ENCODE measurements around the gene GORASP1. TPM values are rescaled to one million over a fixed set of nuclear protein-coding genes. Genes with fewer than 3 reads are reported as not detected.

The GORASP1 gene
- polyA plus RNA-seq, 3 donors = 23.2 to 105 (median 31.2) TPM

DNA sequence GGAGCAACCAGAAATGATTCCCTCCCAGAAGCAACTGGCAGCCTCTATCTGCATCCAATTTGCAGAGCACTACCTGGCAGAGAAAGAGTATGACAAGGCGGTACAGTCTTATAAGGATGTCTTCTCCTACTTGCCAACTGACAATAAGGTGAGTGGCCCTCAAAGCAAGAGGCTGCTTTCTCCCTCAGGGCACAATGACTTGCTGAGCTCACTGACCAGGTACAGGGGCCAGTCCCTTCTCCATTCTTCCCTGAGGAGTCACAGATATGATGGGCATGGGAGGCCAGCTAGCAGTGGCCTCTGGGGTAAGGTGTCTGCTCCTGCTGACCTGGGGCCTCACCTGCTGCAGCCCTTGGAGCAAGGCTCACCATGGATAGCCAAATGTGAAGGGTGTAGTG is 25.7 kb upstream of the GORASP1 start:
- Mint-ChIP-seq H3K4me3 (no peak overlapping the region), H3K27ac (peak overlapping the region in 1 of 7 donors; percentile 62), H3K36me3 (peaks cover 7 to 13% of the 10 kb centered on the region in 2 donors), H3K4me1 (peaks cover 6% of the 10 kb centered on the region), H3K27me3 (ENCODE audit: low read depth in 3 of 3) (peaks cover 0 to 2% (median 1%) of the 10 kb centered on the region in 3 donors), H3K9me3 (peaks cover 0 to 2% (median 0%) of the 10 kb centered on the region in 7 donors)
- H3K4me3 ChIP-seq (replicated peaks in 1 of 3; ENCODE audit: low read depth in 2 of 3, low read length in 3 of 3) = no peak overlapping the region
- H3K36me3 ChIP-seq (replicated peaks in 1 of 2; ENCODE audit: control insufficient read depth in 1 of 2, insufficient read depth in 2 of 2, low read length in 2 of 2) = no peaks in the 10 kb centered on the region
- H3K27ac ChIP-seq (ENCODE audit: low read depth in 1 of 2, low read length in 2 of 2) = no peak overlapping the region
- TF ChIP-seq, protein P1, sequence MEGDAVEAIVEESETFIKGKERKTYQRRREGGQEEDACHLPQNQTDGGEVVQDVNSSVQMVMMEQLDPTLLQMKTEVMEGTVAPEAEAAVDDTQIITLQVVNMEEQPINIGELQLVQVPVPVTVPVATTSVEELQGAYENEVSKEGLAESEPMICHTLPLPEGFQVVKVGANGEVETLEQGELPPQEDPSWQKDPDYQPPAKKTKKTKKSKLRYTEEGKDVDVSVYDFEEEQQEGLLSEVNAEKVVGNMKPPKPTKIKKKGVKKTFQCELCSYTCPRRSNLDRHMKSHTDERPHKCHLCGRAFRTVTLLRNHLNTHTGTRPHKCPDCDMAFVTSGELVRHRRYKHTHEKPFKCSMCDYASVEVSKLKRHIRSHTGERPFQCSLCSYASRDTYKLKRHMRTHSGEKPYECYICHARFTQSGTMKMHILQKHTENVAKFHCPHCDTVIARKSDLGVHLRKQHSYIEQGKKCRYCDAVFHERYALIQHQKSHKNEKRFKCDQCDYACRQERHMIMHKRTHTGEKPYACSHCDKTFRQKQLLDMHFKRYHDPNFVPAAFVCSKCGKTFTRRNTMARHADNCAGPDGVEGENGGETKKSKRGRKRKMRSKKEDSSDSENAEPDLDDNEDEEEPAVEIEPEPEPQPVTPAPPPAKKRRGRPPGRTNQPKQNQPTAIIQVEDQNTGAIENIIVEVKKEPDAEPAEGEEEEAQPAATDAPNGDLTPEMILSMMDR (IDR thresholded peaks at IDR 0.05) = no peak
- H2AFZ ChIP-seq (ENCODE audit: insufficient read depth, low read depth, low read length, poor library complexity, severe bottlenecking) = no peak overlapping the region
- intact Hi-C loops (cut with micrococcal nuclease) = no loop called here
- H3K27me3 ChIP-seq (ENCODE audit: control insufficient read depth in 2 of 2, insufficient read depth in 2 of 2, low read length in 2 of 2) = no peaks in the 10 kb centered on the region
- H3K9ac ChIP-seq (ENCODE audit: insufficient read depth, low read length, poor library complexity, severe bottlenecking) = no peak overlapping the region
- no peaks in the 10 kb centered on the region for H3K9me3 ChIP-seq (replicated peaks in 1 of 2; ENCODE audit: control insufficient read depth in 1 of 2, insufficient read depth in 1 of 2, low read length in 2 of 2)
- H3K79me2 ChIP-seq (ENCODE audit: insufficient read depth, low read length) = no peaks in the 10 kb centered on the region
- no CpG with 5 or more reads among the region's 1 CpG for WGBS (ENCODE audit: insufficient coverage)
- H3K4me1 ChIP-seq (ENCODE audit: control insufficient read depth in 1 of 2, insufficient read depth in 2 of 2, low read length in 2 of 2) = no peaks in the 10 kb centered on the region
- H3K4me2 ChIP-seq (replicated peaks; ENCODE audit: extremely low read depth, low read length, poor library complexity, severe bottlenecking) = no peak overlapping the region
- H4K20me1 ChIP-seq (ENCODE audit: insufficient read depth, low read length) = peaks cover 6% of the 10 kb centered on the region
- no peak for DNase-seq

DNA sequence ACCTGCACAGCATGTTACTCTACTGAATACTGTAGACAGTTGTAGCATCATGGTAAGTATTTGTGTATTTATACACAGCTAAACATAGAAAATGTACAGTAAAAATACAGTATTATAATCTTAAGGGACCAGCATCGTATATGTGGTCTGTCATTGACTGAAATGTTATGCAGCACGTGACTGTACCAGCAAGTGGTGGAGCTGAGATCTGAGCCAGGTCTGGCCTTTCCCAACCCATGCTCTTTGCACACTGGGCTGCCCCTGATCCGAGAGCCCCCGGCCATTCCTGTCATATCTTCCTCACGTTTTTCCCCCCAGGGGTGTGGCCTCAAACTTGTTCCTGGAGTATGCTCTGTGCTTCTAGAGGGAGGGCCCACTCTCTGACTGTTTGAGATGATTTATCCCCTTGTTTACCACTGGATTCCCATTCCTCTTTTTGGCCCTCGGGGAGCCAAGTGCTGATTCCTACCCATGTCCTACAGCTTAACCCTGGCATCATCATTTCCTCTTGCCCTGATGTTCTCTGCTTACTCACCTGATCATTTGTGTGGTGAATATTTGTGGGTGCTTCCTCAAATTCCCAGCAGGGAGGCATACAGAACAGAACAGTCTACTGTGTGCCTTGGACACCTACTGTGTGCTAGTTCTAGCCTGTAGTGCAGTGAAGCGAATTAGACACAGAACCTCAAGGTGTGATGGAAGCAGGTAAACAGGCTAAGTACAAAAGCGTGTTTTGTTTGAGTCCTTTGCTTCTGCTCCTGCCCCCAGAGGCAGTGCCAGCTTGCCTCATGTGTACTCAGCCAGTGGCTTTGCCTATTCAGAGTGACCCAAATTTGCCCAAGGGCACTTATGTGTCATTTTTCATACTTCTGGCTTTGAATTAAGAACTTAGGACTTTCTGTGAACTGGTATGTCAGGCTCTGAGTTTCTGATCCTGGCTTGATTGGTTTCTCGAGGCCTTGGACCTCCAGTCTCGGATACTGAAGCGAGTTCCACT is 25.0 kb upstream of the GORASP1 start:
- peaks cover 0 to 8% of the 10 kb centered on the region in 2 donors for H3K36me3 Mint-ChIP-seq
- H3K9me3 ChIP-seq (replicated peaks in 1 of 2; ENCODE audit: control insufficient read depth in 1 of 2, insufficient read depth in 1 of 2, low read length in 2 of 2) = no peaks in the 10 kb centered on the region

More for the DNA sequence above, 25.0 kb upstream of the GORASP1 start:
- H3K27me3 ChIP-seq (ENCODE audit: control insufficient read depth in 2 of 2, insufficient read depth in 2 of 2, low read length in 2 of 2) = no peaks in the 10 kb centered on the region
- H2AFZ ChIP-seq (ENCODE audit: insufficient read depth, low read depth, low read length, poor library complexity, severe bottlenecking) = no peak overlapping the region
- H3K9ac ChIP-seq (ENCODE audit: insufficient read depth, low read length, poor library complexity, severe bottlenecking) = no peak overlapping the region
- peaks cover 6% of the 10 kb centered on the region in 2 donors for H3K4me1 ChIP-seq (ENCODE audit: control insufficient read depth in 1 of 2, insufficient read depth in 2 of 2, low read length in 2 of 2)
- no peak overlapping the region for H3K4me2 ChIP-seq (replicated peaks; ENCODE audit: extremely low read depth, low read length, poor library complexity, severe bottlenecking)
- 96% methylated on average over 5 of the region's 11 CpGs for WGBS (ENCODE audit: insufficient coverage)
- Mint-ChIP-seq H3K27ac (peak overlapping the region in 2 of 7 donors; percentile 40 to 62), H3K4me3 (no peak overlapping the region), H3K9me3 (peaks cover 0 to 2% (median 0%) of the 10 kb centered on the region in 7 donors), H3K4me1 (peaks cover 13% of the 10 kb centered on the region), H3K27me3 (ENCODE audit: low read depth in 3 of 3) (peaks cover 0 to 2% (median 1%) of the 10 kb centered on the region in 3 donors)
- TF ChIP-seq, protein P1 (IDR thresholded peaks at IDR 0.05) = no peak
- intact Hi-C loops (cut with micrococcal nuclease) = no loop called here
- no peak overlapping the region for H3K4me3 ChIP-seq (replicated peaks in 1 of 3; ENCODE audit: low read depth in 2 of 3, low read length in 3 of 3)
- no peaks in the 10 kb centered on the region for H4K20me1 ChIP-seq (ENCODE audit: insufficient read depth, low read length)
- no peaks in the 10 kb centered on the region for H3K79me2 ChIP-seq (ENCODE audit: insufficient read depth, low read length)
- no peaks in the 10 kb centered on the region for H3K36me3 ChIP-seq (replicated peaks in 1 of 2; ENCODE audit: control insufficient read depth in 1 of 2, insufficient read depth in 2 of 2, low read length in 2 of 2)
- peak in 1 of 3 donors; percentile 71 for DNase-seq
- no peak overlapping the region for H3K27ac ChIP-seq (ENCODE audit: low read depth in 1 of 2, low read length in 2 of 2)

All from CD14-positive monocyte (primary cell).